GM19025 (cell line): ENCODE measurements around the gene LDLRAP1.

Experiments
- ATAC-seq: cut with Tn5 transposase; IDR thresholded peaks from one replicate; pipeline ENCODE4 v1.9.1; 2021; ENCODE audit warnings: mild to moderate bottlenecking, low read depth, moderate library complexity; ENCODE audit not compliant: unreplicated experiment

The LDLRAP1 gene

DNA sequence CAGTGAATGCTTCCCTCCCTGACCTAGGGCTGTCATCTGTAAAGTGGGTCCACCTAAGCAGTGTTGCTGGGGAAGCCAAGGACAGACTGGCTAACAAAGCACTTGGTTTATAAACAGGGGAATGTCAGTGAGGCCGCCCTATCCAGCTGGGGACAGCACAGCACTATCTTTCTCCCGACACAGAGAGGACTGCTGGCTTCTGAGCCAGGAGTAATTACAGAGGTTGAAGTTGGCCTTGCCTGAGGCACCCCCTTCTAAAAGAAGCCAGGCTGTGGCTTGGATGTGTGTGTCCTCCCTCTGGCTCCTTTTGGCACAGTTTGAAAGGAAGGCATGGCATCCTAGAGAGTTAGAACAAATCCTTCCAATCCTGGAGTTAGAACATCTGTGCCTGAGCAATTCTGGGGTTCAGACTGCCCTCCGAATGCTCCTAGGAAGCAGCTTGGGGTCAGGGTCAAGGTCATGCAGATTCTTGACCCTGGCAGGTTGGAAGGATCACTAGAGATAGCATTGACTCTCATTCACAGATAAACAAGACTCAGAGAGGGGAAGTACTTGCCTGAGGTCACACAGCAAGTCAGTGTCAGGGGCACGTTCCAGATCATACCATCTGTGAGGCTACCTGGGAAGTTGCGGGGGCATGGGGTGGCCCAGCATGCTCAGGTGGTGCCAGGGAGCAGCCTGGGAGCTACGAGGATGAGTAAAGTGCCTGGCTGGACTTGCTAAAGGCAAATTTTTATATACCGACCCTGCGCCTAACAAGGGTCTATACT, 1.3 kb upstream of the LDLRAP1 start:
- ATAC-seq: no peak

DNA sequence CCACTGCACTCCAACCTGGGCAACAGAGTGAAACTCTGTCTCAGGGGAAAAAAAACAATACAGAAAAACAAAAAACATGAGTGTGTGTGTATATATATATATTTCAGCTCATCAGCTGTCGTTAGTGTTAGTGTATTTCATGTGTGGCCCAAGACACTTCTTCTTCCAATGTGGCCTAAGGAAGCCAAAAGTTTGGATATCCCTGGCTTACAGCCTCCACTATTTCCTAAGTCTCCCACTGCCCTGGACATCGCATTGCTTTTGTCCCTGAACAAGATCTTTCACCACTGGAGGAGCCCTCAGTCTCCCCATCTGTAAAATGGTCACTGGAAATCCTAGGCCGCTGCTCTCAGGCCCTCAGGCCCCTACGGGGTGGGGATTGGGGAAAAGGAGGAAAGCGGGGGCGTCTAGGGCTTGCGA, 391 bp upstream of the LDLRAP1 start:
- no peak for ATAC-seq

DNA sequence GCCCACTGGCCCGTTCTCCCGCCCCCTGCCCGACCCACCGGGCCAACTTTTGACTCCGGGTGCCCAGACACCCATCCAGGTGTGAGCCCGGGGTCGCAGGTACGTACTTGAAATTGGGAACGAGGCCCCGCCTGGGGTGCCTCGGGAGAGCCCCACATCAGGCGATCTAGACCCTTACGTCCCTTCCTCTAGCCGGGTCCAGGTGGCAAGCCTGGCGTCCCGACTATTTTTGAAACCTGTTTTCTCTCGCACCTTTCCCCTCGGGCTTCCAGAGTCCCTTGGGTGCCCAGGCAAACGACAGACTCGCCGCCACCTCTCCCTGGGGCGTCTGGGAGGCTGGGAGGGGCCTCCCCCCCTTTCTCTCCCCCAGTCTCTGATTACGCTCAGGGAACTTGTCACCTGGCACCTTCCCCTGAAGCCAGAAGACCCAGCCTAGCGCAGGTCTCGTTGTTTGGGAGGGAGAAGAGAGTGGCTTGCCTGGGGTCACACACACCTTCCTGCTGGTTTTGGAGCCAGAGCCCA, 898 bp downstream of the LDLRAP1 start:
- ATAC-seq: no peak

DNA sequence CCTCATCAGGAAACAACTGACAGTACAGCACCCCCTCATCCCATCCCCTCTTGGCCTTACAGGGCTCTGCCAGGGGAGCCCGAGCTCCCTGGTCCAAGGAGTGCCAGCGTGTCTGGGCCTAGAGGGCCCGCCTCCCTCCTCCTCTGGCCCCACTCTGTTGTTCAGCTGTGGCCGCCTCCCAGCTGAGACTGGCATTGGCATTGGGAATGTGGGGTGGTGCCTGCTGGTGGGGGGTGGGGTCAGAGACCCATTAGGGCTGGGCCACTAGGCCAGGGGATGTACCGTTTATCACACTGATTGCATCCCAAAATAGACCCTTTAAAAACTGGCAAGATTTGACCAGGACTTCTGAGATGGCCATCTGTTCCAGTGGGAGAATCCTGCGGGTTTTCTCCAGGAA, 1.4 kb downstream of the LDLRAP1 start:
- no peak for ATAC-seq

DNA sequence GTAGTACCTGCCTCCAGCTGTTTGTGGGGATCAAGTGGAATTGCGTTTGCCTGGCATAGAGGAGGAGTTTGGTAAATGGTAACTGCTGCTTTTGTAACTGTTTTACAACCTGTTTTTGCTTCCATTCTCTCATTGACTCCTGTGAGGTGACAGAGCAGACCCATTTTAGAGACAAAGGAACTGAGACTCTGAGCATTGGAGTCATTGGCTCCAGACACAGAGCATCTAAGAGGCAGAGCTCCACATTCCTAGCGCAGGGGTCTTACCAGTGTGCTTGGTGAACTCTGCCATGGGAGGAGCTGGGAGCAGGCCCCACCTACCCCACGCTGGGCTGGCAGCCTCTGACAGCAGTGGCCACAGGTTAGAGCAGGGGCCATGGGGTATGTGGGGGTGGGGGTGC, 2.4 kb downstream of the LDLRAP1 start:
- no peak for ATAC-seq

DNA sequence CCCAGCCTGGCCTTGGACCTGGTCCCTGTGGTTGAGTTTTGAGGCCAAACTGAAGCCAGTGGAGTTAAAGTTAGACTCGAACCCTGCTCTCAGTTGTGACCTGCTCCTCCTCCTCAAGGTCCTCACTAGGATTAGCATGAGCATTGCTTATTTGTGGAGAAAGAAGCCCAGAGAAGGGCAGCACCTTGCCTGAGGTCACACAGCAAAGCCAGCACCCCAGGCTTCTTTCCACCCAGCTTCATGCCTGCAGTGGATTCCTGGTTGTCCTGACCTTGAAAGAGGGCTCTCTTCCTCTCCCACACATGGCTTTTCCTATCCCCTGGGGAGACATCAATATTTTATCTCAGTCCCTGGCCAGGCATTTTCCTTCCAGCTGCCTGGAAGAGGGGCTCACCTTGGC, 2.8 kb downstream of the LDLRAP1 start:
- ATAC-seq: no peak

DNA sequence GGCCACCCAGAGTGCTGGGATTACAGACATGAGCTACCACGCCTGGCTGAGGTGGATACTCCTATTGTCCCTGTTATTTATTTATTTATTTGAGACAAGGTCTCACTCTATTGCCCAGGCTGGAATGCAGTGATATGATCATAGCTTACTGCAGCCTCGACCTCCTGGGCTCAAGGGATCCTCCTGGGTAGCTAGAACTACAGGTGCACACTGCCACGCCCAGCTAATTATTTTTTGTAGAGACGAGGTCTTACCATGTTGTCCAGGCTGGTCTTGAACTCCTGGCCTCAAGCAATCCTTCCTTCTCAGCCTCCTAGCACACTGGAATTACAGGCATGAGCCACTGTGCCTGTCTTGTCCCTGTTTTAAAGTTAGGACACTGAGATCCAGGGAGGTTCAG, 5.2 kb downstream of the LDLRAP1 start:
- ATAC-seq: no peak

DNA sequence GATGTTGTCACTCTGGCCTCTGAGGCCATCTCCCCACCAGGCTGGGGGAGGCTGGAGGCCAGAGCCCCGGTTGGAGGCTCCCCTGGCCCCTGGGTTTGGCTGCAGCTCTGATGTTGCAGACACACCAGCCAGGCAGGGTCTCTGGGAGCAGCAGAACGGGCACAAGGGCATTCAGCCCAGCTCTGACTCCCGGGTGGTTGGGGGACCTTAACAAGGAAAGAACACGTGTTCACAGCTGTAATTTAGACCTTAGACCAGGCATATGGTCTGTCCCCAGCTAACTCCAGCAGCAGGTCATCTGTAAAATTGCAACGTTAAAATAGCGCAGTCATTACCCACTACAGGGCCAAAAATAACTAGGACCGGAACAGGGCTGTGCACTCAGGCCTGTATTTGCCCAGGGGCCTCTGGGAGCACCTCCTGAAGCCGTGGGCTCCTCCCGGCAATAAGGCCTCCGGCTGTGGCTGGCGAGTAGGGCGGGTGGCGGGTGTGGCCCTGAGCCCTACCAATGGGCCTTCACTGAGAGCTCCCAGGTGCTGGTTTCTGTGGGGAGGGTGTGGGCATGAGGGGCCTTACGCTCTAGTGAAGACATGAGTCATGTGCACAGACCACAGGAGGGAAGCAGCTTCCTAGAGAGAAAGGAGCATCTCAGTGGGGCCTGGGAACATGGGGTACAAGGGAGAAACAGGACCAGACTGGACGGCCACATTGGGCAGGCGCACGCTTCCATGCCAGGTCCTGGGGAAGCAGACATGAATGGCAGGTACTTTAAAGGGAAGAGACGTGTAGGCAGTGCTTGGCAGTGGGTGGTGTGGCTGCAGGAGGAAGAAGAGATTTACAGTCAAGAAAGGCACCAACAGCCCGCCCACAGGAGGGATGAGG, 6.1 kb downstream of the LDLRAP1 start:
- peak; percentile 90 for ATAC-seq

DNA sequence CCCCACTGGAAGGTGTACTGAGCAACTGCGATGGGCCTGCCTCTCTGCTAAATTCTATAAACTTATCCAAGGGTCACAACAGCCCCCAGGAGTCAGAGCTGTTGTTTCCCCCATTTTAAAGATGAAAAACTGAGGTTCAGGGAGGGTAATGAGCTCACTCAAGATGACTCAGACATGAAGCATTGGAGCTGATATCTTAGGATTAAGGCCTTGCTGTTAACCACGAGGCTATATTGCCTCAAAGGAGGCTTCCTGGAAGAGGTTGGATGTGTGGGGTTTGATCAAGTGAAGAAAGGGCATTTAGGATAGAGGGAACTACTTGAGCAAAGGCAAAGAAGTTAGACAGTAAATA, 6.7 kb downstream of the LDLRAP1 start:
- no peak for ATAC-seq

DNA sequence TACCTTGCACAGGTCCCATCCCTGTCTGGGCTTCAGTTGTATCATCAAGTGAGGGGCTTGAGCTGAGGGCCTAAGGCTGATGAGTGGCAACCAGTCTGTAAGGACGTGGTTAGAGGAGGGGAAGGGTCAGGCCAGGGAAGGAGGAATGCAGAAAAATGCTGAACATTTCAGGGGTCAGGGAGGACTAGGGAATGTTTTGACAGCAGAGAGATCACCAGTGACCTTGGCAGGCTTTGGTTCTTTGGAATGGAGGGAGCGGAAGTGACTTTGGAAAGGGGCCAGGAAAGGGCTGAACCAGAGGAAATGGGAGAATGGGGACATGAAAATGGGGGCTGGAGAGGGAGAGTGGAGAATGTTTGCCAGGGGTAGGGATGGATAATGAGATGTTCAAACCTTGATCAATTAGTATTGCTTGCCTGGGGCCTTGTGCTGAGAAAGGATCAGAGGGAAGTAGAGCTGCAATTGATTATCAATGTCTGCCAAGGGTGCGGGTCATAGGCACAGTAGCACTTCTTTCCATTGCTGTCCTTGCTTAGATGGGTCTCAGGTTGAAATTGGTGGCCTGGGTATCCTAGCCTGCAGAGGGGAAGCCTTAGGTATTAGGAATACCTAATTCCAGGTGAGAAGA, 7.4 kb downstream of the LDLRAP1 start:
- no peak for ATAC-seq

DNA sequence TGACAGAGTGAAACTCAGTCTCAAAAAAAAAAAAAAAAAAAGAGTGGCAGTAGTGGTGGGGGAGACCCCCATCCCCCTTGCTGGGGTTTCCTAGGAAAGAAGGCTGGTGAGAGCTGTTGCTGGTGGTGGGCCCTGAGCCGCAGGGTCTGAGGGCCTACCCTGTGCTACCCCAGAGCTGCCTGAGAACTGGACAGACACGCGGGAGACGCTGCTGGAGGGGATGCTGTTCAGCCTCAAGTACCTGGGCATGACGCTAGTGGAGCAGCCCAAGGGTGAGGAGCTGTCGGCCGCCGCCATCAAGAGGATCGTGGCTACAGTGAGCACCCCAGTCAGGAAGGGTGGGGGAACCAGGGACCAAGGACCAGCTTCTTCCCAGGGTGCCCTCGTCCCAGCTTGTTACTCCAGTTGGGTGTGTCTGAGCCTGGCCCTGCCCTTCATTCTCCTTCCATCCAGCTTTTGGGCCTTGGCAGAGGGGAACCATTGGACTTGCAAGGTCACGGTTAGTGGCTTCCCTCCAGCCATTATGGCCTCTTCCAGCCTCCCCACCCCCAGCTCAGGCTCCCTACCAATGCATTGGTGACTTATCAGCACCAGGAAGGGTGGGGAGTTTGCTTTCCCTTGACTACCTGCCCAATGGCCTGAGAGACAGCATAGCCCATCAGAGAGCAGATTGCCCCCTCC, 10.5 kb downstream of the LDLRAP1 start:
- ATAC-seq: no peak

DNA sequence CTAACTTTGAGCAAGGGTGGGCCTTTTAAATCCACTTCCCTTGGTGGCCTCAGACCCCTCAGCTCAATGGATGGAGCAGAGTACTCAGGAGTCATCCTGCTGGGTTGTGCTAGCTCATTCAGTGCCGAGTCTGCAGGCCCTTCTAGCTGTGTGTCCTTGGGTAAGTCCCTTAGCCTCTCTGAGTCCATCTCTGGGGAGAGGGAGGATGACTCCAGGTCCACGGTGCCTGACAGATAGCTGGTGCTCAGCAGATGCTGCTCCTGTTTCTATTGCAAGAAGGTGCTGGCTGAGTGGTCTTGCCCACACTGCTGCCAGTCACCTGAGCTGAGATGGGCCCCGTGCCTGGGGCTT, 11.0 kb downstream of the LDLRAP1 start:
- ATAC-seq: no peak

DNA sequence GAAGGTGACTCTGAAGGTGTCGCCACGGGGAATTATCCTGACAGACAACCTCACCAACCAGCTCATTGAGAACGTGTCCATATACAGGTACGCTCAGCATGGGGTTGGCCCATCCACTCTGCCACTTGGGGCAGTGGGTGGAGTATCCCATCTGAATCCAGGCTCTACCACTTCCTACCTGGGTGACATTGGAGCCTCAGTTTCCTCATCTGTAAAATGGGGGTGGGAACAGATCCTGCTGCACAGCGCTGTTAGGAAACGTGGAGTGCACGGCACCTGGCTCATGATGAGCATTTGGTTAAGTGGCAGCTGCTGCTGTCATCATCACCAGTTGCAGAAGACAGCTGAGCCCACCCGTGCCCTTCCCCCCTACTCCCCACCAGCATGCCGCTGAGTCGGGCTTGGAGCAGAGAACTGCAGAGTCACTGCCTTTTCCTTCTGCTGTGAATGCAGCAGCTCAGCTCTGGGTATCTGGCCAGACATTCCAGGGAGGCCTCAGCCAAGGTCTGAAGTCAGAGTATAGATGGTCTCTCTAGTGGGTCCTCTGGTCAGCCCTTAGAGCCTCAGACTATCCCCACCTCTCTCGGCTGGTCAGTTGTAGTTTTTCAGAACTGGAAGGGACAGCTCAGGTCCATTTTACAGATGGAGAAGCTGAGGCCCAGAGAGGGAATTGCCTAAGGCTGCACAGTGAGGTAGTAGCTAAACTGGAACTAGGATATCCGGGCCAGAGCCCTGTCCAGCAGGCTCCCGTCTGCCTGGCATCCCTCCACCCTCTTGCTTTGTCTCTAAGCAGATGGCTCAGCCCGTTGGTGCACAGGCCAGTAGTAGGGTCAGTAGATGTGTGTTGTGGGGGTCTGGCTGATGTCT, 11.7 kb downstream of the LDLRAP1 start:
- ATAC-seq: no peak

DNA sequence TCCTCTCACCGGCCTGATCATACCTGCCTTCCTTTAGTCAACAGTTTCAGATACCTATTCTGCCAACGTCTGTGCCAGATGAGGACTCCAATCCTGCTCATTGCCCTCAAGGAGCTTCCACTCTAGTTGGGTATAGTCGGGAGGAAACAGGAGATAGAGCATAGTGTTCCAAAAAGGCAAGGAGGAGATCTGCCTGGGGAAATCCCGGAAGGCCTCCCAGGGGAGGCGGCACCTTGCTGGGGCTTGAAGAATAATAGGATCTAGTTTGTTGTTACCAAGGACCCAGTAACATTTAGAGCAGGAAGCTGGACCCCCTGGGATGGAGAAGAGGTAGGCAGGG, 12.3 kb downstream of the LDLRAP1 start:
- ATAC-seq: no peak

DNA sequence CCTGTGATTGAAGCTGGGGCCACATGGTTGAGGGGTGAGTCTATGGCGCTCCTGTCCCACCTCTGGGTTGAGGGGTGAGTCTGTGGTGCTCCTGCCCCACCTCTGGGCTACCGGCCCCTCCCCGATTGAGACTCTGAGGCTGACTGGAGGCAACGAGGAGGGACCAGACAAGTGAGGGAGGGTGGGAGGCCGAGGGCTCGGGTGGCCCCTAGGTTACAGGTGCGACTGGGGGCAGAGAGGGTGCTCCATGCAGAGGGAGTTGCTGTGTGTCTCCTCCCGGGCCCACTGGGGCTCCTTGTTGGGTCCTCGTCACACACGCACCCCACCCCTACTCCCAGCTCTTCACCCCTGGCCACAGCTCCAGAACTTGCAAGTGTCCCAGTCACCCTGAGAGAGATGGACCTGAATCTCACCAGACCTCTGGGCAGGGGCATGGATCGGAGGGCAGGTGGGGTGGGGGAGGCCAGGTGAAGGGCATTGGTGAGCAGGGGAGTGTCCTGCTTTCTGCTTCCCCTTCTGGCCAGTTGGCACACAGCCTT, 12.8 kb downstream of the LDLRAP1 start:
- no peak for ATAC-seq

DNA sequence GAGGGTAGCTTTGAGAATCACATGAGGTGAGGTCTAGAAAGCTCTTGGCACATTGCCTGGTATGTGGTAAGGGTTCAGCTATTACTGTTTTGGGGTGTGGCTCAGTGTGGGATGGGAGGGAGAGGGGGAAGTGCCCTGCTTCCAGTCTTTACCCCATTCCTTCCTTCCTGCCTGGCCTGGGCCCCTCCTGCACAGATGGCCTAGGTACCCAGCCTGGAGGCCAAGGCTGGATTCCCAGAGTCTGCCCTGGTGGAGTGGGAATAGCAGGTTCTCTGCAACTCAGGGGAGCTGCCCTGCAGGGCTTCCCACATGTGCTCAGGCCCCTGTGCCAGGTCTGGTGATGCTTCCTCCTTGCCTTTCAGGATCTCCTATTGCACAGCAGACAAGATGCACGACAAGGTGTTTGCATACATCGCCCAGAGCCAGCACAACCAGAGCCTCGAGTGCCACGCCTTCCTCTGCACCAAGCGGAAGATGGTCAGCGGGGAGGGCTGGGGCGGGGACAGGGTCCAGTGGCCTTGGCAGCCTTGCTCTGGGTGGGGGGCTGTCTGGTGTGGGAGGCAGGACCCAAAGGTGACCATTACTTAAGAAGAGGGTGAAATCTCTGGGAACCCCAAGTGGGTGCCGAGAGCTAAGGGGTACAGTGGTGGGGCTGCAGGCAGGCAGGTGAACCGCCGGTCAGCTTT, 13.5 kb downstream of the LDLRAP1 start:
- ATAC-seq: no peak

DNA sequence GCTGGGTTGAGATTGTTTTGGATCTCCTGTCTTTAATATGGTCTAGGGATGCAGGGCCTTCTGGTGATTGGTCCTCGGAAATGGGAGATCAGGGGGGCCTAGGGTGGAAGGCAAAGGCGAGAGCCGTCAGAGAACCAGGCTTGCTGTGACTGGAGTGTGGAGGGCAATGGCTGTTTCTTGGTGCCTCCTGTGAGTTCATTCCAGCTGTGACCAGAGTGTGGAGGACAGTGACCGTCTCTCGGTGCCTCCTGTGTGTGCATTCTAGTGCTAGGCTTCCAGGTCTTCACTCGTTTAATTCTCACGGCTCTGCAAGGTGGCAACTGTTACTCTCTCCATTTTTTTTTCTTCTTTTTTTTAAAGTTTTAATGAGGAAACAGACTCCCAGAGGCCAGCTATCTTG, 14.1 kb downstream of the LDLRAP1 start:
- no peak for ATAC-seq

DNA sequence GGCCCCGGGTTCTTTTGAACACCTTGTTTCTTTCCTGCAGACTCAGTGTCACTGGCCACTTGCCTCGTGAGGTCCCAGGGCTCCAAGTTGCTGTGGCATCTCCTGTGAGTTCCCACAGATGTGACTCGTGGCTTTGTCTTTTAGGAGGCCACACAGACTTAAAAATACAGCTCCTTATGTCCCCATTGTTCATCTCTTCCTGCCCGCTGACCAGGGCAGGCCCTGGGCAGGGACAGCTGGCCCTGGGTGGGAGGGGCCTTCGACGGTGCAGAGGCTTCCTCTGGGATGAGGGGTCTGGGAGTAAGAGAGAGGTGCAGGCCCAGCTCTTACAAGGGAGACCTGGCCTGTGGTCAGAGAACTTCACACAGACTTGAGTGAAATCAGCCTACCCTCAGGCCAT, 15.6 kb downstream of the LDLRAP1 start:
- ATAC-seq: no peak

DNA sequence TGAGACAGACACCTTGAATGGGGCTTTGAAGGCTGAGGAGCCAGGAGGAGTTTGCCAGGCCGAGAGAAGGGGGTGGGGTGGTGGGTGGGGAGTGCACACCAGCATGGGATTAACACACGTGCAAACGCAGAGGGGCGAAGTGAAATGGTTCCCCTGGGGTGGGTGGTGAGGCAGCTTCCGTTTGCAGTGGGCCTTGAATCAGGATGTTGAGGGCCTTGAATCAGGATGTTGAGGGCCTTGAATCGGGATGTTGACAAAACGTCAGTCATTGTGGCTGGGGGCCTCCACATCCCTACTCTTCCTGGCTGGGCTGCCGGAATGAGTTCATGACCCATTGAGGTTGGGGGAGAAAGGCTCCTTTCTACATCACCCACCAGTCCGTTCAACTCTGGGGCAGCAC, 16.6 kb downstream of the LDLRAP1 start:
- ATAC-seq: no peak
